Brain microvascular endothelial cell (primary cell): ENCODE results near the gene WDR36.

Experiments used
- DNase-seq: peaks from one replicate; pipeline ENCODE4 v3.0.0-alpha.2; 2020
- H3K27ac ChIP-seq: fragments of 250-450 bp; sonication (Bioruptor Pico); 2 replicates; pipeline ENCODE4 v1.5.1; 2020; ENCODE audit warnings: mild to moderate bottlenecking, moderate library complexity
- H3K27me3 ChIP-seq: fragments of 250-450 bp; sonication (Bioruptor Pico); replicated peaks from 2 replicates; pipeline ENCODE4 v1.5.1; 2020; ENCODE audit warnings: mild to moderate bottlenecking
- H3K36me3 ChIP-seq: fragments of 250-450 bp; sonication (Bioruptor Pico); replicated peaks from 2 replicates; pipeline ENCODE4 v1.5.1; 2020; ENCODE audit warnings: mild to moderate bottlenecking
- H3K4me3 ChIP-seq: 2 replicates; pipeline ENCODE4 v1.5.1; 2011; ENCODE audit warnings: low read depth, mild to moderate bottlenecking, control low read depth, low read length, moderate library complexity
- CTCF ChIP-seq: IDR thresholded peaks from 2 replicates; pipeline ENCODE4 v1.5.1; 2011; ENCODE audit warnings: low read depth, mild to moderate bottlenecking, moderate library complexity, low read length, control low read depth, inconsistent platforms; ENCODE audit errors: missing control alignments
- in situ Hi-C: cut with HindIII; loops from 2 replicates; pipeline ENCODE4 v1.10.0; 2017; ENCODE audit warnings: low sequenced_read_pairs, low pct_ligation_motif_present

WDR36 gene

GRCh38 chr5:111063709-111064322 is 28.3 kb upstream of the WDR36 start:
- in situ Hi-C loops = no loop called here
- no peaks in the 10 kb centered on the region for H3K36me3 ChIP-seq
- no peak for DNase-seq
- no peaks in the 10 kb centered on the region for H3K27me3 ChIP-seq
- peak; percentile 64 for TF ChIP-seq CTCF
- no peak overlapping the region for H3K27ac ChIP-seq
- no peak overlapping the region for H3K4me3 ChIP-seq

- Histone ChIP-seq H3K27me3 (no peaks in the 10 kb centered on the region), H3K27ac (no peak overlapping the region), H3K4me3 (no peak overlapping the region), H3K36me3 (no peaks in the 10 kb centered on the region)
- in situ Hi-C loops = no loop called here
- TF ChIP-seq CTCF = no peak
- no peak for DNase-seq
These were observed 25.7 kb upstream of the WDR36 start for GRCh38 chr5:111066261-111066938.

GRCh38 chr5:111068213-111068612 is 23.9 kb upstream of the WDR36 start:
- no peak for TF ChIP-seq CTCF
- Histone ChIP-seq H3K27me3 (no peaks in the 10 kb centered on the region), H3K27ac (no peak overlapping the region), H3K4me3 (no peak overlapping the region), H3K36me3 (no peaks in the 10 kb centered on the region)
- in situ Hi-C loops = no loop called here
- DNase-seq = no peak

GRCh38 chr5:111069839-111070238 is 22.3 kb upstream of the WDR36 start:
- no peak for TF ChIP-seq CTCF
- Histone ChIP-seq H3K27ac (no peak overlapping the region), H3K4me3 (peak overlapping the region; percentile 48), H3K36me3 (no peaks in the 10 kb centered on the region), H3K27me3 (no peaks in the 10 kb centered on the region)
- in situ Hi-C loops = no loop called here
- DNase-seq = peak; percentile 65

- peak overlapping the region; percentile 48 for H3K4me3 ChIP-seq
- no peak for DNase-seq
- TF ChIP-seq CTCF = peak; percentile 30
- no peaks in the 10 kb centered on the region for H3K27me3 ChIP-seq
- in situ Hi-C loops = no loop called here
- H3K36me3 ChIP-seq = no peaks in the 10 kb centered on the region
- no peak overlapping the region for H3K27ac ChIP-seq
These were observed 21.6 kb upstream of the WDR36 start for GRCh38 chr5:111070272-111071134.
